Thymus (tissue), 2 donors: ENCODE data around the gene MAPK12. TPM values are rescaled to one million over a fixed set of nuclear protein-coding genes. Genes with fewer than 3 reads are reported as not detected.

Experiments
- polyA plus RNA-seq: library from polyadenylated mRNA; stranded (reverse); fragments of 200-250 nt; gene quantifications from one replicate; pipeline ENCODE4 v1.2.3, GENCODE V29; 2013
- total RNA-seq: library from RNA; stranded (reverse); fragments of 120-200 nt; gene quantifications from one replicate; pipeline ENCODE4 v1.2.4, GENCODE V29; 2013
- donor health status: healthy.

Gene MAPK12
- total and polyA plus RNA-seq, 2 donors, result 2.2 to 8.2 TPM

Other genes with a start within 250 kb of the MAPK12 start
- 5.9 TPM for gene IL17REL, start 248.9 kb downstream of the MAPK12 start, total RNA-seq
- gene IL17REL, start 248.9 kb downstream of the MAPK12 start, polyA plus RNA-seq, result 2.4 TPM
- gene TTLL8, start 203.4 kb downstream of the MAPK12 start, total RNA-seq, result not detected
- gene TTLL8, start 203.4 kb downstream of the MAPK12 start, polyA plus RNA-seq, result not detected
- gene MLC1, start 176.3 kb downstream of the MAPK12 start, total RNA-seq, result 2.4 TPM
- gene MLC1, start 176.3 kb downstream of the MAPK12 start, polyA plus RNA-seq, result 0.48 TPM
- gene MOV10L1, start 171.7 kb downstream of the MAPK12 start, total RNA-seq, result 0.14 TPM
- gene MOV10L1, start 171.7 kb downstream of the MAPK12 start, polyA plus RNA-seq, result 0.32 TPM
- gene PANX2, start 91.0 kb downstream of the MAPK12 start, total RNA-seq, result 0.09 TPM
- 1.6 TPM for gene PANX2, start 91.0 kb downstream of the MAPK12 start, polyA plus RNA-seq
- gene TRABD, start 75.8 kb downstream of the MAPK12 start, total RNA-seq, result 31.1 TPM
- gene TRABD, start 75.8 kb downstream of the MAPK12 start, polyA plus RNA-seq, result 102 TPM
- 17.4 TPM for gene SELENOO, start 60.7 kb downstream of the MAPK12 start, total RNA-seq
- gene SELENOO, start 60.7 kb downstream of the MAPK12 start, polyA plus RNA-seq, result 62.1 TPM
- 29.2 TPM for gene TUBGCP6, start 16.7 kb downstream of the MAPK12 start, total RNA-seq
- 96.6 TPM for gene TUBGCP6, start 16.7 kb downstream of the MAPK12 start, polyA plus RNA-seq
- gene HDAC10, start 10.4 kb downstream of the MAPK12 start, total RNA-seq, result 11.6 TPM
- gene HDAC10, start 10.4 kb downstream of the MAPK12 start, polyA plus RNA-seq, result 61.6 TPM
- 3.7 TPM for gene MAPK11, start 8.7 kb upstream of the MAPK12 start, total RNA-seq
- 17.7 TPM for gene MAPK11, start 8.7 kb upstream of the MAPK12 start, polyA plus RNA-seq
- 13.1 TPM for gene PLXNB2, start 46.0 kb upstream of the MAPK12 start, total RNA-seq
- gene PLXNB2, start 46.0 kb upstream of the MAPK12 start, polyA plus RNA-seq, result 53.2 TPM
- 1.4 TPM for gene DENND6B, start 65.3 kb upstream of the MAPK12 start, total RNA-seq
- gene DENND6B, start 65.3 kb upstream of the MAPK12 start, polyA plus RNA-seq, result 8.3 TPM
- 45.7 TPM for gene PPP6R2, start 81.6 kb upstream of the MAPK12 start, total RNA-seq
- 45.4 TPM for gene PPP6R2, start 81.6 kb upstream of the MAPK12 start, polyA plus RNA-seq
- 56.7 TPM for gene SBF1, start 213.4 kb upstream of the MAPK12 start, total RNA-seq
- 88.2 TPM for gene SBF1, start 213.4 kb upstream of the MAPK12 start, polyA plus RNA-seq
- 1.5 TPM for gene ADM2, start 219.9 kb upstream of the MAPK12 start, total RNA-seq
- gene ADM2, start 219.9 kb upstream of the MAPK12 start, polyA plus RNA-seq, result 1.4 TPM
- gene MIOX, start 225.2 kb upstream of the MAPK12 start, total RNA-seq, result 0.61 TPM
- gene MIOX, start 225.2 kb upstream of the MAPK12 start, polyA plus RNA-seq, result 1.7 TPM
- 23.5 TPM for gene LMF2, start 246.0 kb upstream of the MAPK12 start, total RNA-seq
- 90.2 TPM for gene LMF2, start 246.0 kb upstream of the MAPK12 start, polyA plus RNA-seq
- 57.6 TPM for gene NCAPH2, start 246.5 kb upstream of the MAPK12 start, total RNA-seq
- 40.8 TPM for gene NCAPH2, start 246.5 kb upstream of the MAPK12 start, polyA plus RNA-seq